IPS-NIHi7 (cell line): ENCODE measurements around the gene SERBP1.
"Not testable (repeated sequence)": the region's sequence is repeated elsewhere in the genome, so short reads cannot be mapped to it uniquely, and the experiment has no call there.

Source experiments
- DNase-seq: peaks from one replicate; pipeline ENCODE4 v3.0.0; 2012; ENCODE audit warnings: mixed read lengths; ENCODE audit errors: extremely low spot score

SERBP1 gene

GRCh38 chr1:67407498-67407897 is 22.7 kb downstream of the SERBP1 start:
- no peak for DNase-seq

GRCh38 chr1:67405473-67406245 is 24.5 kb downstream of the SERBP1 start:
- DNase-seq = no peak

DNA sequence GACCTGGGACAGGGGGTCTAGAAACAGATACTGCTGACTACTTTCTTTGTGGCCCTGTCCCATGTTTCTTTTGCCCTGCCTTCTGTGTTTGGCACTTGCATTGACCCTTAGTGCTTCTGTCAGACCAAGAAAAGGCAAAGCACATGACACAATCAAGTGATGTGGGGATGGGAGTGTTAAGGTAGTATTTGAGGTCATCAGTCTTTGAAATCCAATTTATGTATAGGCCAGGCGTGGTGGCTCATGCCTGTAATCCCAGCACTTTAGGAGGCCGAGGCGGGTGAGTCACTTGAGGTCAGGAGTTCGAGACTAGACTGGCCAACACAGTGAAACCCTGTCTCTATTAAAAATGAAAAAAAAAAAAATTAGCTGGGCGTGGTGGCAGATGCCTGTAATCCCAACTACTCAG is 26.0 kb downstream of the SERBP1 start:
- DNase-seq = no peak

DNA sequence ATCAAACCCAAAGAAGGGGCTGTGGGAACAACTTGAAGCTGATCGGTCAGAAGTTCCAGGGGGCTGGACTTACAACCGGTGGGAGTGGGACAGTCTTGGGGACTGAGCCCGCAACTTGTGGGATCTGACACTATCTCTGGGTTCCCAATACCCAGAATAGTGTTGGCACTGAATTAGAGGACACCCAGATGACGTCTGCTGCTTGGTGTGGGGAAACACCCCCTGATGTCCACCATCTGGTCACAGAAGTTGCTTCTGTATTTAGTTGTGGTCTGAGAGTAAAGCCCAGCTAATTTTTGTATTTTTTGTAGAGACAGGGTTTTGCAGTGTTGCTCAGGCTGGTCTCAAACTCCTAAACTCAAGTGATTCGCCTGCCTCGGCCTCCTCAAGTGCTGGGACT is 28.8 kb downstream of the SERBP1 start:
- DNase-seq = no peak

GRCh38 chr1:67400029-67400786 is 30.0 kb downstream of the SERBP1 start:
- DNase-seq = not testable (repeated sequence)

DNA sequence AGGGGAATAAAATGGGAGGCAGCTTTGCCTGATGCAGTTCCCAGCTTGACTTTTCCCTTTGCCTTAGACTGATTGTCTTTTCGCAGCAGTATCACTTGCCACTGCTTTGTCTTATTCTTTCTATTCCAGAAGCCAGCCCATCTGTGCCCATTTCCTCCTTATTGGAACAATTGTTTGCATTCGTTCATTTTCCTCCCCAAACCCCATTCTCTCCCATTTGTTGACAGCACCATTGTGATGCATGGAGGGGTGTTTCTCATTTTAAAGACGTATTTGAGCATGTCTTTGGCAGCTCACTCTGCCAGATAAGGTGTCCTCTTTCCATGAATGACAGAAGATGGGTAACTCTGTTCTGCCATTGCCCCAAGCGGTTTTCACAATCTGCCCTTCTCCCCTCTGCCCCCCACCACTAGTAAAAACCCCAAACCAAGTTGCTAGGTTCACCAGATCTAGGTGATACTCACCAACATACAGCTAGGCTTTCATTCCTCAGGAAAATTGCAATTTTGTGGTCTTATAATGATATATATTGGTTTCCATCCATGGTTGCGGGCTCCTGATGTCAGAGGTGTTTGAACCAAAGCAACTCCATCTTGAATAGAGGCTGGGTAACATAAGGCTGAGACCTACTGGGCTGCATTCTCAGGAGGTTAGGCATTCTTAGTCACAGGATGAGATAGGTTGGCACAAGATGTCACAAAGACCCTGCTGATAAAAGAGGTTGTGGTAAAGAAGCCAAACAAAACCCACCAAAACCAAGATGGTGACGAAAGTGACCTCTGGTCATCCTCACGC is 30.8 kb downstream of the SERBP1 start:
- no peak for DNase-seq

DNA sequence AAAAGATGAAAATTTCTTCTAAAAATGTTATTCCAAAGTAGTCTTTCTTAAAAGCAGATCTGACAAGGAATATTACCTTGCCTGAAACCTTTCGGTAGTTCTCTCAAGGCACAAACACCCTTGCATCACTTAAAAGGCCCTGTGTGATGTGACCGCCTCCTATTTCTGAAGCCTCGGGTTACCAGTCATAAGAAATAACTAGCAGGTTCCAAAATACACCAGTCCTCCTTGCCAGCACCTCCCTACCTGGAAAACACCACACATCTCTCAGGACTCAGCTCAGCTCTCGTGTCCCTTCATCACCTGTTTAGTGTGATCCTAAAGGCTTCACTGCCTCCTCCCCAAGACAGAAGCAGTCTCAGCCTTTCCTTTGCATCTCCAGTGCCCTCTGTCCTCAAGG is 35.7 kb downstream of the SERBP1 start:
- DNase-seq = no peak

DNA sequence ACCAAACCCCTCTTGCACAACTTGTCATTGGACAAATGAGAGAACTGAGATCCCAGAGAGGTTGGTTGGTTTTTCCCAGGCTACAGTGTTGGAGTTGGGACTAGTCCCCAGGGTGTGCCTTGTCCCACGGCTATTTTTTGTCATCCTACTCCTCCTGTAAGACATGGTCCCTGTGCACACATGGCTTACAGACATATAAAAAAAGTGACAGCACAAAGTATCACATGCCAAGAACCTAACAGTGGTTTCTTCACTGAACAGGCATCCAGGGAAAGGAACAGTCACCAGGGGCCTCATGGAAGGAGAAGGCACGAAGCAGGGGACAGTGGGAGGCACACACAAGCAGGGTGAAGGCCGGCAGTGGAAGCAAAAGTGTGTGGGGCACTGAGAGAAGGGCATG is 36.5 kb downstream of the SERBP1 start:
- DNase-seq = no peak

DNA sequence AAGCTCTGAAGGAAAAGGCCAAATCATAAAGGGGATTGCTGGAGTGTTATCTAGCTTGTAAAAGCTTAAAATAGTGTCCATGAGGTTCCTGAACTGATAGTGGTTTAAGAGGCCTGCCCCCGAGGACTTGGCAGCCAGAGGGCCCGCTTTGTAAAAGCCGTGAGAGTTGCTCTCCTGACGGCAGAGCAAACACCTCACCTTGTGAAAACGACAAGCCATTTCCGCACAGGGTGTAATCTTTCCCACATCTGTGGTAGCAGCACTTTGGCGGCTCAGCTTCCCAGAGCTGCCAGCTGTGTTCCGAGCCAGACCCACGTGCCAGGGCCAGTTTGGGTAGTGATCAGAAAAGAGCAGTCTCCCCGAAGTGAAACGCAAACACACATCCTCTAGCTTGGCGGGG is 37.0 kb downstream of the SERBP1 start:
- DNase-seq = no peak

DNA sequence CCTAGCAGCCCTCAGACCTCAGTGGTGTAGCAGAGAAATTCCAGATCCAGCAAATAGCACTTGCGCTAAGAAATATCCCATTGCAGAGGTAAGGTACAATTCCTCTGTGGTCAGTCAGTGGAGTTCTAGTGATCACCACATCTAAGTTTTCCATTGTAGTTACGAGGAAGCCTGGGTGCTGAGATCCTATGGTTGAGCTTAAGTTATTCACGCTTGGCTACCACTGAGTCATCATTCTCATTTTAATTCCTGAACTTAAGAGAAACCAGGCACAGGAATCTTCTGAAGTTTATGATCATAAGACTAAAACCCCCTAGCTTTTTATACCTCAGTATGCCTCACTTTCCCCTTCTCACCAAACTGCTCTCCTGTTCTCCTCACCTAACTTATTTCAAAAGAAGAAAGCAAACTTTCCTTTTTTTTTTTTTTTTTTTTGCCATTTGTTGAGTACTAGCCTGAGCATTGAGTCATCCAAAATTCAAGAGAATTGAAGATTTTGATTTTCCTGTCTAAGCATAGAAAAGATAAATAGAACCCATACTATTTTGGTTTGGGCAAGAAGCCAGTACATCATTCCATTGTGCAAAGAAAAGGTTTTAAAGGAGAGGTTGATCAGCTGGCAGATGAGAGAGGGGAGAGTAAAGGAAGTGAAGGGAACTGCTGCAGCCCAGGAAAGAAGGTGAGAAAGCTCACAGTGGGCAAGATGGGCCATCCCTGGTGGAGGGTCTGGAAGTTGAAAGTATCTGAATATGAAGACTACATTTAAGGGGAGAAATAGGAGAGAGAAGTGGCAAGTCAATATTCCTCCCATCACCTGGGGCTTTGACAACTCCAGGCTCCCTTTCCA is 39.9 kb downstream of the SERBP1 start:
- DNase-seq = peak; percentile 37

DNA sequence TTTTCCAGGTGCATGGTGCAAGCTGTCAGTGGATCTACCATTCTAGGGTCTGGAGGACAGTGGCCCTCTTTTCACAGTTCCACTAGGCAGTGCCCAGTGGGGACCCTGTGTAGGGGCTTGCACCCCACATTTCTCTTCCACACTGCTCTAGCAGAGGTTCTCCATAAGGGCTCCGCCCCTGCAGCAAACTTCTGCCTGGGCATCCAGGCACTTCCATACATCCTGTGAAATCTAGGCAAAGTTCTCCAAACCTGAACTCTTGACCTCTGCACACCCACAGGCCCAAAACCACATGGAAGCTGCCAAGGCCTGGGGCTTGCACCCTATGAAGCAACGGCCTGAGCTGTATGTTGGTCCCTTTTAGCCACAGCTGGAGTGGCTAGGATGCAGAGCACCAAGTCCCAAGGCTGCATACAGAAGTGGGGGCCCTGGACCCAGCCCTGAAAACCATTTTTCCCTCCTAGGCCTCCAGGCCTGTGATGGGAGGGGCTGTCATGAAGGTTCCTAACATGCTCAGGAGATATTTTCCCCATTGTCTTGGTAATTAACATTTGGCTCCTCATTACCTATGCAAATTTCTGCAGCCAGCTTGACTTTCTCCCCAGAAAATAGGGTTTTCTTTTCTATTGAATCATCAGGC is 46.1 kb downstream of the SERBP1 start:
- DNase-seq = no peak

DNA sequence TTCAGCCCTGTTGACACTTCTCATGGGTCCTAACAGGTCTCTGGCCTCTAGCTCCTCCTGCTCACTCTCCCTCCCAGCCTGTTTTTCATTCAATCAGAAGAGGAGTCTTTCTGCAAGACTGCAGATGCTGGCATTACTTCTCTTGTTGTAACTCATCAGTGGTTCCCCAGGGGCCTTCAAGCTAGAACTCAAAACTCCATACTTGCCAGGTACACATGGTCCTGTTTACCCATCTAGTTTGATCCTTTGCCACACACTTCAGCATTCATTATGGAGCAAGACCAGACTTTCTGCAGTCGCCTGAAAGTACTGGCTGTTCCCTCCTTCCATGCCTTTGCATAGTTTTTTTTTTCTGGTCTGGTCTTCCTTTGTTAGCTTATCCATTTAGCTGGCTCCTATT is 47.9 kb downstream of the SERBP1 start:
- DNase-seq = no peak

DNA sequence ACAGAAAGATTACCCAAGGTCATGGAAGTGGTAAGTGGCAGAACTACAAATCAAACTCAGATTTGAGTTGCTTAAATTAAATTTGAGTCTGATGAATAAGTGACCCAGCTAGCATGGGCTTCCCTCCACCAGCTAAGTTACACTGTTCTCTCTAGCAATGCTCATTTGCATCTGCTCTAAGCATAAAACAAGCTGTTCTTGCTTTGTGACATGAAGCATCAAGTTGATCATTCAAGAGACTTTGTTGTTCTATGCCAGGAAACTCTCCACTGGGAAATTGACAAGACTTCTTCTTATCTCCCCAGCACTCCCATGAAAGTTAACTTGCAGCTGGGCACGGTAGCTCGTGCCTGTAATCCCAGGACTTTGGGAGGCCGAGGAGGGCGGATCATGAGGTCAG is 49.0 kb downstream of the SERBP1 start:
- no peak for DNase-seq

DNA sequence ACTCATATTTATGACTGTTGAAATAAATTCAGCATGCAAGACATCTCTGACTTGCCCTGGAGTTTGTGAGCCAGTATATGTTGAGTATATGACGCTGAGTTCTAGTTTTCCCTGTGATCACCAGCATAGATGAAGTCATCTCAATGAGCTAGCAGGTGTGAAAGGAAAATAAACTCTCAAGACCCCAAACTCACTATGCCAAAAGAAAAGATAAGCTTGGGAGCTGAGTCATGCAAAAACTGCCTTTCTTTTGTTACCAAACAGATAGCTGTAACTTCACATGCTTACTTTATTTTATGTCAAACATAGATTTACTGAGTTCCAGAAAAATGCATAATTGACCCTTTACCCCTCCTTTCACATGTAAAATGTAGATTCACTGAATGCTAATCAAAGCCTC is 52.9 kb downstream of the SERBP1 start:
- DNase-seq = no peak

- DNase-seq = no peak
Measured at GRCh38 chr1:67376381-67376780, 53.8 kb downstream of the SERBP1 start.

- no peak for DNase-seq
Measured at GRCh38 chr1:67372898-67373297, 57.3 kb downstream of the SERBP1 start.

DNA sequence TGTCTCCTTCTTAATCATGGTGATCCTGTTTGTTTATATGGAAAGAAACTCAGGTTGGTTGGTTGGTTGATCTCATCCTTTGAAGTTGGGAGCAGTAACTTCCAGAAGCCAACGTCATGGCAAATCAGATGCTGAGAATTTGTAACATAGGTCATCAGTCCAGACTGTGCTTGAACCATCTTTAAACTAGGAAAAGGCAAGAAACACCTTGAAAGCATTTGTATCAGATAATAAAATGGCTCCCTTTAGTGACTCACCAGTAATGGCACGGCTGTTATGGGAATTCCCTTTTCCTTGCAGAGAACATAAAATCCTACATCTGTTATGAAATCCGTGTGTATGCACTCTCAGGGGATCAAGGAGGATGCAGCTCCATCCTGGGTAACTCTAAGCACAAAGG is 58.1 kb downstream of the SERBP1 start:
- no peak for DNase-seq

GRCh38 chr1:67371681-67372080 is 58.5 kb downstream of the SERBP1 start:
- DNase-seq = no peak

DNA sequence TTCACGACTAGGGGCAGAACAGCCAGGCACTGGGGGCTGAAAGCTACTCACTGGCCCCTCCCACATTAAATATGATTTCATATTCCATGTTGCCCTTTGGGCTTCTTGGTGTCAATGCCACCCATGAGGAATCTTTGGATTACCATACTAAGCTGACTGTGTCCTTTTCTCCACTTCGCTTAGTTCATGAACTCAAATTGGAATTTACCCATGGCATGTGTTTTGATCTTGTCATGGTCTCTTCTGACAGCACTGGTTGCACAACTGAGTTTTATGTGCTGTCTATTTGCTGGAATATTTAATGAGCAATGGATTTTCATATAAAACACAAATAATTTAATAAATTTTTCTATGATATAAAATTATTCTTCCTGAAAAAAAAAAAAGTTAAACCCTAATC is 59.2 kb downstream of the SERBP1 start:
- DNase-seq = no peak

DNA sequence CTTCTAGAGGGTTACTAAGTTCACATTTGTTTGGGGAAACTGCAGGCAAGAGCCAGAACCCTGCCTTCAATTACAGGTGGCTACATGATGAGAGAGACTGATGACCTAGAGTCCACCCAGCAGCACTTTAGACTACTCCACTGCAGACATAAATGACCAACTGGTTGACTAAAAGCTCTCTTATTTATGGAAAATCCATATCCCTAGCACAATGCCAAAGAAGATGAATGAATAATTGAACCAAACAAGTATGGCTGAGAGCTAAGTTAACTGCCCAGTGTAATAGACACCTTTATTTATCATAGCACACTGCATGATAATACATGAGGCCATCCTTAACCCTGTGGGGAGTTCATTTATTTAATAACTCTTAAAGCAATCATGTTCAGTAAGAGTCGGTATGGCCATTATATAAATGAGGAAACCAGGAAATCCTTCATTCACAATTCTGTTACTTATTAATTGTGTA is 62.1 kb downstream of the SERBP1 start:
- DNase-seq = no peak
